A204.1 (cell line): ENCODE measurements around the gene PARK7.

Source experiments
- FAIRE-seq: peaks from 2 replicates; lab custom pipeline; 2012; peaks lifted over from hg19 to GRCh38; lab: Jason Lieb, UNC

The PARK7 gene

DNA sequence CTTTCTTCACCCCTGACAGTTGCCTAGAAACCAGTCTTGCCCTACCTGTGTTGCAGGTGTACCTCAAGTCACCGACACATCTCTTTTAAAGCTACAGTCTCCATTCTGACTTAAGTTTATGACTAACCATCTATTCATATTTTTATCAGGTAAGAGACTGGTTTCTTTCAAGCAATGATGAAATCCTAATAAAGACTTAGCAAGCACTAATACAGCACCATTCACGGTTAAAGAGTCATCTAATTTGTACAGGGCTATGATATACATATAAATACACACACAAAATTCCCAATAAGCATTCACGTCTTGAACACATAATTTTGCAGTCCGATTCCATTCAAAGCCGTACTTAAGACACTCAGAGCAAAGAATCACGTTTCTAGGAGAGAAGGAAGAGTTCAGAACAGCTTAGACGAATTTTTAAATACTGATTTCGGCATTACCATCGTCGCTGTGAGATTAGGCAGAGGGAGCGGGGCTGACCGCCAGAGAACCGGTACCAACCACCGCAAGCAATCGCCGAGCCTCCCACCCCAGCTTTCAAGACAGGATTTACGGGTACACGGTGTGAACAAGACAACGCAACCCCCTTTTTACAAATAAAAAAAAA, 63.7 kb downstream of the PARK7 start:
- no peak for FAIRE-seq

DNA sequence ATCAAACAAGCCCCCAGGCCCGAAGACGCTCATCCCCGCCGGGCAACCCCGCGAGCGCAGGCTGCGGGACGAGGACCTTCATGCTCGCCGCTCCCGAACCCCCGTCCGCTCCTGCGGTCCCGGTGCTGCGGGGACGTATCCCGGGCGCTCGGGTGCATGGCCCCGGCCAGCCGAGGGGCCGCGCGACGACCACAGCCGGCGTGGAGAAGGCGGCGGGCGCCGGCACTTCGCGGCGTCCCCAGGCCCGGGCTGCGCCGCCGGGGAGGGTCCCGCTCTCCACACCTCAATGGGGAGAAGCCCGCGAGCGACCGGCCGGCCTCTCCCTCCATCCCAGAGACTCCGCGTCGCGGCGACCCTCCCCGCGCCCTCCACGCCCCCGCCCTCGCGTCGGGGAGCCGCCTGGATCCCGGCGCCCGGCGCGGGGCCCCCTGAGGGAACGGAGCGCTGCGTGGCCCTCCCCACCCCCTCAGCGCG, 64.2 kb downstream of the PARK7 start:
- no peak for FAIRE-seq

DNA sequence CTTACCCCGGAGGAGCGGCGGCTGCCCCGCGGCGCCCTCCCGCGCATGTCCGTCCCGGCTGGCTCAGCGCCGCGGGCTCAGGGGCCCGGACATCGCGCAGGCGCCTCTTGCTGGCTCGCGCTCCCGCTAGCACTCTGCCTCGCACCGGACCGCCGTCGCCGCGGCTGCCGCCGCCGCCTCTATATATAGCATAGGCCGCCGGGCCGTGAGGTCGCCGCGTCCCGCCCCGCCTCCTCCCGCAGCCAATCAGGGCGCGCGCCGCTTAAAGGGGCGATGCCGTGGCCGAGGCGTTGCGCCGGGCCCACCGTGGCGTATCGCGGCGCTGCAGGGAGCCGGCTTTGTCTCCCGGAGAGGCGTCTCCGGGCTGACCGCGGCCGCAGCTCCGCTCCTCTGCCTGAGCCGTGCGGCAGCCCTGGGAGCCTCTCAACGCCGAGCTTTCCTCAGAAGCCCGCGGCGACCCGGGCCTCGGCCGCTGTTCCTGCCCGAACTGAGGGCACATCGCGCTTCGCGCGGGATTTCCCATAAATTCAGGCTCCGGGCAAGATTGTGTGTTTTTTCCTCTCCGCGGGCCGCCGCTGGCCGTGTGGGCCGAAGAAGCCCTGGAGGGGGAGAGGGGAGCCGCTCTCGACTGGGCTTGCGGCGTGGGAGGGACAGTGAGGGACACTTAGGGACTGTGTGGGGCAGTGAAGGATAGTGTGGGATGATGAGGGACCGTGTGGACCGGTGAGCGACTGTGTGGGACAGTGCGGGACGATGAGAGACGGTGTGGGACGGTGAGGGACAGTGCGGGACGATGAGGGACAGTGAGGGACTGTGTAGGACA, 64.9 kb downstream of the PARK7 start, which contains the start of gene ERRFI1:
Gene ERRFI1, minus strand, starts transcription at position 157 of the 823 bp plus-strand sequence. CDS start 10,690 bp downstream, outside the sequence.
- FAIRE-seq, result no peak

DNA sequence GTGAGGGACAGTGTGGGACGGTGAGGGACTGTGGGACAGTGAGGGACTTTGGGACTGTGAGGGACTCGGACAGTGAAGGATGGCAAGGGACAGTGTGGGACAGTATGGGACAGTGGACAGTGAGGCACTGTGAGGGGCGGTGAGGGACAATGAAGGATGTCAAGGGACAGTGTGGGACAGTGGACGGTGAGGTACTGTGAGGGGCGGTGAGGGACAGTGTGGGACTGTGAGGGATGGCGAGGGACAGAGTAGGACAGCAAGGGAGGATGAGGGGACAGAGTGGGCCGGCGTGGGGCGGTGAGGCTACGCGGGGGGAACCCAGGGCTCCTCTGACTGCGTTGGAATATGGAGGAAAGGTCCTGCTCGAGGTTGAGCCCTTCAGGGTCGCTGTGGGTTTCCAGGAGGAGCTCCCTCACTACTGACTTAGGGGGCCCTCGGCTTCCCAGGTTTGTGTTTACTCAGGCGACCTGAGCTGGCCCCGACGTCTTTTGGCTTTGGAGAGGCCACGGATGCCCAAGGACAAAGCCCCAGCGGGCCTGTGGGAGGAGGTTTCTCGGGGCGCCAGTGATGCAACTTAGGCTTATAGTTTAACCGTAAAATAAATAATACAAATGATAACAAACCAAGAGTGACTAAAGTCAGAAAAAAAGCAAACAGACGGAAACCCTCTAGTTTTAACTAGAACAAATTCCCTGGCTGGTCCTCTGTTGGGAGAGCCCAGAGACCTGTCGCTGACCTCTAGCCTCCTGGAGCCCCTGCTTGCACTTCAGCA, 65.7 kb downstream of the PARK7 start:
- FAIRE-seq, result no peak

DNA sequence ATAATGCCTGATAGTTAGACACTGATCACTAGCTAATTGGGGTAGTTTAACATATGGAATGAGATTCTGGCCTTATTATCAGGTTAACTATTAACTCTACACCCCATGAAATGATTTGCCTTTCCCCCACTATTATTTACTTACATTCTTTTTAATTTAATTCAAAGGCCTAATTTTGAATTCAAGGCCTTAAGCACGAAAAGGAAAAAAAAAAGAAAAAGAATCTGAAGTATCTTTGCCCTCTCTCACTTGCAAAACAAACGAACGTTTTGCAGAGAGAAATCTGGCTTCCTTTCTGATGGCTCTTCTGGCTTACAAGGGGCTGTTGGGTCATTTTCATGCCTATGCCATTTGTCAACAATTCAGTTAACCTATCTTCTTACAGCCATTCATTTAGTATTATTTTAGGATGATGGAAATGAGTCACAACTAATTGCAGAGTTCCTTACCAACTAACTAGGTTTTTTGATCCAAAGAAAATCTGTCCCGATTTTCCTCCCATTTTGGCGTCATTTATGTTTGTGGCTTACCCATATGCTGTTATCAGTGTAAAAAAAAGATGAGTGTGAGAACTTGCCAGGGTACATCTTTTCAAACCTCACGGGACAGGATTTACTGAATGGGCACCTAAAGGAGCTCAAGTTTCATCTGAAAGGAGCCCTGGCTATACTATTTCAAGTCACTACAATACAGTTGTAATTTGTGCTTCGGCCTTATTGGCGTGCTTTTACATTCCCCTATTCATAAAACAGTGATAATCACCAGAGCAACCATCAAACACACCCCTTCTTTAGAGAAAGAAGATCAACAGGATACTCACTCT, 66.4 kb downstream of the PARK7 start:
- peak; percentile 98 for FAIRE-seq

DNA sequence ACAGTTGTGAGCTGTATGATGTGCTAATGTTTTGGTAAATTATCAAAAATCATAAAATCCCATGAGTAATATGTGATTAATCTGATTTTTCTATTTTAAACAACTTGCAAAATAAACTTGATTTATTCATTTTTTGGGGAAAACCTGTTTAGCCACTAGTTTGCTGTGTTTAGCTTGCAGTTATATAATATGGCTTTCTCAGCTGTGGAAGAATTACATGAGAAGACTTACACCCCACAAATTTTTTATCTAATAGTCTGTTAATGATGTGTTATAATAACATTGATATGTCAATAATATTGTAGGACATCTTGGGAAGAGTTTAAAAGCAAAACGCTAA, 67.0 kb downstream of the PARK7 start:
- FAIRE-seq, result no peak

DNA sequence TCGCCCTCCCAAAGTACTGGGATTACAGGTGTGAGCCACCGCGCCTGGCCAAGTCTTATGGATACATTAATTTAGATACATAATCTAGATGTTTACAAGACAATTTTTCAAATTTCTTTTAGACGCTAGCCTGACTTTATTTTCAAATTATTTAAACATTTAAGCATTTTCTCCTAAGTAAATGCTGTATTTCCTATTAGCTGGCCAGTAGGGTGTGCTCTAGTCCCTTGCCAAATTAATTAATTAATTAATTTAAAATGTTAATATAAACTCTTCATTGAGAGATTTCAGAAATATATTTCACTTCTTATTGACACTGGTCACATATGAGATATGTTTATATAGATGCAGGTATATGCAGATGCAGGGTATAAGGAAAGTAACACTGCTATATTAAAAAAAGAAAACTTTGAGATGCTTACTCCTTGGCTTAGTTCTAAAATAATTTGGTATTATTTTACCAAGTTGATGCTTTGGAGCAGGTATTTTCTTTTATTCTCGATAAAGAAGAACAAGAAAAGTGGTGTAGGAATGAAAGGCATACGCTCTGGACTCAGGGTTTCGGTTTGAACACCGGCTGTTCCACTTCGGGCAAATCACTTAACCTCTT, 69.8 kb downstream of the PARK7 start:
- FAIRE-seq, result peak; percentile 98

DNA sequence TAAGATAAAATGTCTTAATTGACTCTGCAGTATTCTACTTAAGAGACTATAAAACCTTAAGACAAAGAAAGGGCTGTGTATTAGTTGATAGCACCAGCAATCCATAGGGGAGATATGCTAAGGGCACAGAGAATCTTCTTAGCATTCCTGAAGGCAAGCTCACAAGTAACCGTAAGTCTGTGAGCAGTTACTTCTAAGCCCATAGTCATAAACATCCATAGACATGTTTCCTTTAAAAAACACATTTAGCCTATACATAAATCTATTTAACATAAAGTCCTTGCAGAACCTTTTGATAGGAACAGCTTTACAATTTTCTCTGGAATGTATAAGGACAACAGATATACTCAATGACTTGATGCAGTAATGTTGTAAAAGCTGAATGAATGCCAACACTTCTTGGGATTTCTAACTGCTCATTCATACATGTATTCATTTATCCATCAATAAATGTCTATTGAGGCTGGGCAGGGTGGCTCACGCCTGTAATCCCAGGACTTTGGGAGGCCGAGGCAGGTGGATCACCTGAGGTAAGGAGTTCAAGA, 70.9 kb downstream of the PARK7 start:
- FAIRE-seq, result peak; percentile 95

DNA sequence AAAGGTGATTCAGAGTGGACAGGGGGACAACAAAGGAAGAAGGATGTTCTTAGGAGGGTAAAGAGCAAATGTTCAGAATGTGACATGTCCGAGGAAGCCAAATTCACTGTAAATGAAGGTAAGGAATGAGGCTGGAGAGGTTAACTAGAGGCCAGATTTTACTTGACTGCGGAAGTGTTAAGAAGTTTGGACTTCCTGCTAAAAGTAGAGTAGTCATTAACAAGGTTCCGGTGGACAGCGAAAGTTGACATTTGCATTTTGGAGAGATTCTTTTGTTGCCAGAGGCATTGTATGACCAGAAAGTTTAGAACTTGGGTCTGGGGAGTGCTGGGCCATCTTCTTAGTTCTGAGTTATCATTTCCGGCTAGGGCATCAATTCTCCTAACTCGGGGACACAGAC, 71.8 kb downstream of the PARK7 start:
- FAIRE-seq, result no peak
